Measurements from ENCODE around the gene SNTG2.

DNA sequence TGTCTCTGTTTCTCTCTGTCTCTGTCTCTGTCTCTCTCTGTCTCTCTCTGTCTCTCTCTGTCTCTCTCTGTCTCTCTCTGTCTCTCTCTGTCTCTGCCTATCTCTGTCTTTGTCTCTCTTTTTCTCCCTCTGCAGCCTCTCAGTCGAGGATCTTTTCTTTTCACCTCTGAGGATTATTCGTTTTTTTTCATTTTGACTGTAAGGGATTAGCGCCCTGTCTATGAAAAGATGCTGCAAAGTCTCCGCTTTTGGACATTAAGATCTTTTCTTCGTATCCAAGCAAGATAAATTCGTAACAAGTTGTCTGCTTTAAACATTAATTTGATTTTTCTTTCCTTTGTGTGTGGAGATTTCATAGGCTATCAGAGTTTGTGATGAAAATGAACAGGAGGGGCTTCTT lies 271.4 kb downstream of the SNTG2 start:
- TF ChIP-seq, protein P1, sequence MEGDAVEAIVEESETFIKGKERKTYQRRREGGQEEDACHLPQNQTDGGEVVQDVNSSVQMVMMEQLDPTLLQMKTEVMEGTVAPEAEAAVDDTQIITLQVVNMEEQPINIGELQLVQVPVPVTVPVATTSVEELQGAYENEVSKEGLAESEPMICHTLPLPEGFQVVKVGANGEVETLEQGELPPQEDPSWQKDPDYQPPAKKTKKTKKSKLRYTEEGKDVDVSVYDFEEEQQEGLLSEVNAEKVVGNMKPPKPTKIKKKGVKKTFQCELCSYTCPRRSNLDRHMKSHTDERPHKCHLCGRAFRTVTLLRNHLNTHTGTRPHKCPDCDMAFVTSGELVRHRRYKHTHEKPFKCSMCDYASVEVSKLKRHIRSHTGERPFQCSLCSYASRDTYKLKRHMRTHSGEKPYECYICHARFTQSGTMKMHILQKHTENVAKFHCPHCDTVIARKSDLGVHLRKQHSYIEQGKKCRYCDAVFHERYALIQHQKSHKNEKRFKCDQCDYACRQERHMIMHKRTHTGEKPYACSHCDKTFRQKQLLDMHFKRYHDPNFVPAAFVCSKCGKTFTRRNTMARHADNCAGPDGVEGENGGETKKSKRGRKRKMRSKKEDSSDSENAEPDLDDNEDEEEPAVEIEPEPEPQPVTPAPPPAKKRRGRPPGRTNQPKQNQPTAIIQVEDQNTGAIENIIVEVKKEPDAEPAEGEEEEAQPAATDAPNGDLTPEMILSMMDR (IDR thresholded peaks at IDR 0.05) = no peak
- no peak for TF ChIP-seq POLR2A (IDR thresholded peaks at IDR 0.05)
